Neural cell (in vitro differentiated cells): ENCODE results near the gene MYO5A.

Experiments used
- EZH2 ChIP-seq: fragments of 200-600, 300-800 bp; shearing (Covaris generic), sonication (generic); IDR thresholded peaks from 2 replicates; pipeline ENCODE4 v1.6.1; 2014; ENCODE audit warnings: antibody characterized with exemption, low read length, borderline replicate concordance, mild to moderate bottlenecking; ENCODE audit not compliant: insufficient read depth, poor library complexity, severe bottlenecking
- POLR2AphosphoS5 ChIP-seq: IDR thresholded peaks from 2 replicates; pipeline ENCODE4 v1.6.1; 2012
- TAF1 ChIP-seq: IDR thresholded peaks from 2 replicates; pipeline ENCODE4 v1.6.1; 2012; ENCODE audit warnings: low read depth
- TF ChIP-seq, protein P1 (sequence below): fragments of 450-650 bp; IDR thresholded peaks from 2 replicates; pipeline ENCODE4 v1.5.1; 2014; ENCODE audit warnings: antibody characterized with exemption, mild to moderate bottlenecking, moderate library complexity; ENCODE audit not compliant: poor library complexity, severe bottlenecking
- TF ChIP-seq, protein P2 (sequence below): IDR thresholded peaks from 2 replicates; pipeline ENCODE4 v1.6.1; 2012; ENCODE audit warnings: borderline replicate concordance

- TF ChIP-seq TAF1 (no peak), EZH2 (no peak), POLR2AphosphoS5 (no peak)
- TF ChIP-seq, protein P1, sequence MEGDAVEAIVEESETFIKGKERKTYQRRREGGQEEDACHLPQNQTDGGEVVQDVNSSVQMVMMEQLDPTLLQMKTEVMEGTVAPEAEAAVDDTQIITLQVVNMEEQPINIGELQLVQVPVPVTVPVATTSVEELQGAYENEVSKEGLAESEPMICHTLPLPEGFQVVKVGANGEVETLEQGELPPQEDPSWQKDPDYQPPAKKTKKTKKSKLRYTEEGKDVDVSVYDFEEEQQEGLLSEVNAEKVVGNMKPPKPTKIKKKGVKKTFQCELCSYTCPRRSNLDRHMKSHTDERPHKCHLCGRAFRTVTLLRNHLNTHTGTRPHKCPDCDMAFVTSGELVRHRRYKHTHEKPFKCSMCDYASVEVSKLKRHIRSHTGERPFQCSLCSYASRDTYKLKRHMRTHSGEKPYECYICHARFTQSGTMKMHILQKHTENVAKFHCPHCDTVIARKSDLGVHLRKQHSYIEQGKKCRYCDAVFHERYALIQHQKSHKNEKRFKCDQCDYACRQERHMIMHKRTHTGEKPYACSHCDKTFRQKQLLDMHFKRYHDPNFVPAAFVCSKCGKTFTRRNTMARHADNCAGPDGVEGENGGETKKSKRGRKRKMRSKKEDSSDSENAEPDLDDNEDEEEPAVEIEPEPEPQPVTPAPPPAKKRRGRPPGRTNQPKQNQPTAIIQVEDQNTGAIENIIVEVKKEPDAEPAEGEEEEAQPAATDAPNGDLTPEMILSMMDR: no peak
- TF ChIP-seq, protein P2, sequence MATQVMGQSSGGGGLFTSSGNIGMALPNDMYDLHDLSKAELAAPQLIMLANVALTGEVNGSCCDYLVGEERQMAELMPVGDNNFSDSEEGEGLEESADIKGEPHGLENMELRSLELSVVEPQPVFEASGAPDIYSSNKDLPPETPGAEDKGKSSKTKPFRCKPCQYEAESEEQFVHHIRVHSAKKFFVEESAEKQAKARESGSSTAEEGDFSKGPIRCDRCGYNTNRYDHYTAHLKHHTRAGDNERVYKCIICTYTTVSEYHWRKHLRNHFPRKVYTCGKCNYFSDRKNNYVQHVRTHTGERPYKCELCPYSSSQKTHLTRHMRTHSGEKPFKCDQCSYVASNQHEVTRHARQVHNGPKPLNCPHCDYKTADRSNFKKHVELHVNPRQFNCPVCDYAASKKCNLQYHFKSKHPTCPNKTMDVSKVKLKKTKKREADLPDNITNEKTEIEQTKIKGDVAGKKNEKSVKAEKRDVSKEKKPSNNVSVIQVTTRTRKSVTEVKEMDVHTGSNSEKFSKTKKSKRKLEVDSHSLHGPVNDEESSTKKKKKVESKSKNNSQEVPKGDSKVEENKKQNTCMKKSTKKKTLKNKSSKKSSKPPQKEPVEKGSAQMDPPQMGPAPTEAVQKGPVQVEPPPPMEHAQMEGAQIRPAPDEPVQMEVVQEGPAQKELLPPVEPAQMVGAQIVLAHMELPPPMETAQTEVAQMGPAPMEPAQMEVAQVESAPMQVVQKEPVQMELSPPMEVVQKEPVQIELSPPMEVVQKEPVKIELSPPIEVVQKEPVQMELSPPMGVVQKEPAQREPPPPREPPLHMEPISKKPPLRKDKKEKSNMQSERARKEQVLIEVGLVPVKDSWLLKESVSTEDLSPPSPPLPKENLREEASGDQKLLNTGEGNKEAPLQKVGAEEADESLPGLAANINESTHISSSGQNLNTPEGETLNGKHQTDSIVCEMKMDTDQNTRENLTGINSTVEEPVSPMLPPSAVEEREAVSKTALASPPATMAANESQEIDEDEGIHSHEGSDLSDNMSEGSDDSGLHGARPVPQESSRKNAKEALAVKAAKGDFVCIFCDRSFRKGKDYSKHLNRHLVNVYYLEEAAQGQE: no peak
Observed at GRCh38 chr15:52421029-52421428, 107.7 kb downstream of the MYO5A start.
